ENCODE data around the gene GNB3. TPM values are rescaled to one million over a fixed set of nuclear protein-coding genes. Genes with fewer than 3 reads are reported as not detected.

Gene GNB3
- total RNA-seq, 2 donors from 2014 or later = not detected

Other genes starting within 250 kb of the GNB3 start
- gene CHD4, start 233.5 kb upstream of the GNB3 start, total RNA-seq = 100 to 1,000 TPM; 239 to 352 TPM
- 10 to 100 TPM in 1 of 2 donors, 1 to 10 TPM in 1; 5.6 to 10.6 TPM for gene LPAR5, start 205.0 kb upstream of the GNB3 start, total RNA-seq
- 1 to 10 TPM in 1 of 2 donors, under 1 TPM in 1; 0.98 to 2.1 TPM for gene ACRBP, start 193.5 kb upstream of the GNB3 start, total RNA-seq
- gene ING4, start 177.8 kb upstream of the GNB3 start, total RNA-seq = 10 to 100 TPM; 13.0 to 16.7 TPM
- gene ZNF384, start 151.6 kb upstream of the GNB3 start, total RNA-seq = 10 to 100 TPM; 81.1 to 90.0 TPM
- under 1 TPM in 1 of 2 donors, not detected in 1; 0.17 TPM for gene PIANP, start 140.1 kb upstream of the GNB3 start, total RNA-seq
- gene COPS7A, start 116.9 kb upstream of the GNB3 start, total RNA-seq = 10 to 100 TPM; 49.6 to 60.6 TPM
- 100 to 1,000 TPM in 1 of 2 donors, 10 to 100 TPM in 1; 98.3 to 124 TPM for gene MLF2, start 87.8 kb upstream of the GNB3 start, total RNA-seq
- gene PTMS, start 74.6 kb upstream of the GNB3 start, total RNA-seq = 10 to 100 TPM; 50.4 to 93.8 TPM
- gene LAG3, start 68.4 kb upstream of the GNB3 start, total RNA-seq = 100 to 1,000 TPM in 1 of 2 donors, 10 to 100 TPM in 1; 78.2 to 365 TPM
- 1 to 10 TPM in 1 of 2 donors, under 1 TPM in 1; 0.43 to 5.4 TPM for gene CD4, start 51.4 kb upstream of the GNB3 start, total RNA-seq
- gene GPR162, start 19.1 kb upstream of the GNB3 start, total RNA-seq = not detected
- 1 to 10 TPM in 1 of 2 donors, not detected in 1; 1.3 TPM for gene P3H3, start 12.5 kb upstream of the GNB3 start, total RNA-seq
- 100 to 1,000 TPM in 1 of 2 donors, 10 to 100 TPM in 1; 40.7 to 105 TPM for gene CDCA3, start 10.4 kb downstream of the GNB3 start, total RNA-seq
- 100 to 1,000 TPM in 1 of 2 donors, 10 to 100 TPM in 1; 91.7 to 105 TPM for gene USP5, start 11.2 kb downstream of the GNB3 start, total RNA-seq
- gene TPI1, start 26.6 kb downstream of the GNB3 start, total RNA-seq = 1,000 to 10,000 TPM; 1,157 to 1,903 TPM
- 1 to 10 TPM; 6.0 to 6.9 TPM for gene SPSB2, start 32.4 kb downstream of the GNB3 start, total RNA-seq
- gene LRRC23, start 63.9 kb downstream of the GNB3 start, total RNA-seq = 1 to 10 TPM; 3.2 to 7.1 TPM
- gene ENO2, start 73.7 kb downstream of the GNB3 start, total RNA-seq = 100 to 1,000 TPM; 151 to 158 TPM
- 10 to 100 TPM; 36.5 to 62.2 TPM for gene ATN1, start 87.0 kb downstream of the GNB3 start, total RNA-seq
- gene RNU7-1, start 102.9 kb downstream of the GNB3 start, total RNA-seq = not detected
- gene C12orf57, start 103.1 kb downstream of the GNB3 start, total RNA-seq = 100 to 1,000 TPM in 1 of 2 donors, 10 to 100 TPM in 1; 89.7 to 106 TPM
- gene PTPN6, start 110.4 kb downstream of the GNB3 start, total RNA-seq = 100 to 1,000 TPM in 1 of 2 donors, 10 to 100 TPM in 1; 71.6 to 131 TPM
- 100 to 1,000 TPM; 227 to 350 TPM for gene PHB2, start 129.7 kb downstream of the GNB3 start, total RNA-seq
- 100 to 1,000 TPM in 1 of 2 donors, 10 to 100 TPM in 1; 74.9 to 141 TPM for gene EMG1, start 130.0 kb downstream of the GNB3 start, total RNA-seq
- 10 to 100 TPM; 25.4 to 31.9 TPM for gene LPCAT3, start 177.6 kb downstream of the GNB3 start, total RNA-seq
- gene C1S, start 219.8 kb downstream of the GNB3 start, total RNA-seq = 1 to 10 TPM; 1.3 to 4.3 TPM